OCI-LY7 (cell line): ENCODE measurements around the gene PPP1CA.

ENCODE experiments used
- CTCF ChIP-seq: fragments of 200-600 bp; sonication (generic); conservative IDR thresholded peaks from 2 replicates; pipeline ENCODE4 v1.5.1; 2014; ENCODE audit warnings: mild to moderate bottlenecking, antibody characterized with exemption, low read length, moderate library complexity, mixed read lengths
- EZH2phosphoT487 ChIP-seq: fragments of 200-600 bp; sonication (generic); IDR thresholded peaks from 2 replicates; pipeline ENCODE4 v1.6.1; 2018; ENCODE audit warnings: low read depth, borderline replicate concordance, mild to moderate bottlenecking, mixed run types, antibody characterized with exemption, low read length, moderate library complexity, mixed read lengths

- TF ChIP-seq CTCF (no peak), EZH2phosphoT487 (no peak)
Measured at GRCh38 chr11:67413266-67413849, 11.7 kb upstream of the PPP1CA start.
